Testis (tissue), 3 donors: ENCODE data around the gene SLC25A25. TPM values are rescaled to one million over a fixed set of nuclear protein-coding genes. Genes with fewer than 3 reads are reported as not detected.

Source experiments
- DNase-seq: peaks from one replicate; pipeline ENCODE4 v3.0.0-alpha.2; 2019
- H3K27ac ChIP-seq, 2 donors: fragments of 200-600 bp; sonication (generic); one replicate each; pipeline ENCODE4 v1.5.1; 2019
- H3K27me3 ChIP-seq: fragments of 200-600 bp; sonication (generic); one replicate; pipeline ENCODE4 v1.5.1; 2019
- H3K36me3 ChIP-seq: fragments of 200-600 bp; sonication (generic); one replicate; pipeline ENCODE4 v1.5.1; 2017; ENCODE audit warnings: low read depth; ENCODE audit errors: missing control alignments
- H3K4me1 ChIP-seq: fragments of 200-600 bp; sonication (generic); one replicate; pipeline ENCODE4 v1.5.1; 2019
- H3K4me3 ChIP-seq, 2 donors: fragments of 200-600 bp; sonication (generic); one replicate each; pipeline ENCODE4 v1.5.1; 2017 to 2019
- H3K9me3 ChIP-seq: fragments of 200-600 bp; sonication (generic); one replicate; pipeline ENCODE4 v1.5.1; 2017
- CTCF ChIP-seq, 3 experiments: fragments of 450-650 bp in 2 of 3; fragments of 200-600 bp in 1 of 3; sonication (generic) in 1 of 3; IDR thresholded peaks; one replicate each; pipeline ENCODE4 v1.5.1; 2016 to 2019; ENCODE audit warnings: antibody characterized with exemption in 3 of 3, mild to moderate bottlenecking in 2 of 3, moderate library complexity in 1 of 3
- POLR2A ChIP-seq: fragments of 450-650 bp; IDR thresholded peaks from one replicate; pipeline ENCODE4 v1.6.1; 2017; ENCODE audit warnings: antibody characterized with exemption, mild to moderate bottlenecking, moderate library complexity
- WGBS, 2 donors: methylation state at CpG; one replicate each; pipeline ENCODE4 v1.1.5; 2018; 5-methylcytosine and 5-hydroxymethylcytosine counted together
- intact Hi-C: fragments of 100-400 bp; cut with DNase I; formaldehyde crosslinking; loops from one replicate; pipeline ENCODE4 v1.15.1; 2023; ENCODE audit warnings: low total_unique reads
- polyA plus RNA-seq: library from polyadenylated mRNA; stranded (reverse); fragments of 350-450 nt; fragmentation: Illumina TruSeq; extraction: RNeasy Lipid Tissue Mini Kit (QIAGEN cat#74804); gene quantifications from one replicate; pipeline ENCODE4 v1.2.3, GENCODE V29; 2014; ENCODE audit warnings: low read depth, low replicate concordance; ENCODE audit not compliant: insufficient read depth
- total RNA-seq, 2 donors: library from RNA; depleted of rRNA; stranded (reverse); fragments of >200 nt; gene quantifications; one replicate each; pipeline ENCODE4 v1.2.3, GENCODE V29; 2016

Gene SLC25A25
- total and polyA plus RNA-seq, 3 donors from 2014 or later, result 15.0 to 21.1 (median 19.1) TPM

DNA sequence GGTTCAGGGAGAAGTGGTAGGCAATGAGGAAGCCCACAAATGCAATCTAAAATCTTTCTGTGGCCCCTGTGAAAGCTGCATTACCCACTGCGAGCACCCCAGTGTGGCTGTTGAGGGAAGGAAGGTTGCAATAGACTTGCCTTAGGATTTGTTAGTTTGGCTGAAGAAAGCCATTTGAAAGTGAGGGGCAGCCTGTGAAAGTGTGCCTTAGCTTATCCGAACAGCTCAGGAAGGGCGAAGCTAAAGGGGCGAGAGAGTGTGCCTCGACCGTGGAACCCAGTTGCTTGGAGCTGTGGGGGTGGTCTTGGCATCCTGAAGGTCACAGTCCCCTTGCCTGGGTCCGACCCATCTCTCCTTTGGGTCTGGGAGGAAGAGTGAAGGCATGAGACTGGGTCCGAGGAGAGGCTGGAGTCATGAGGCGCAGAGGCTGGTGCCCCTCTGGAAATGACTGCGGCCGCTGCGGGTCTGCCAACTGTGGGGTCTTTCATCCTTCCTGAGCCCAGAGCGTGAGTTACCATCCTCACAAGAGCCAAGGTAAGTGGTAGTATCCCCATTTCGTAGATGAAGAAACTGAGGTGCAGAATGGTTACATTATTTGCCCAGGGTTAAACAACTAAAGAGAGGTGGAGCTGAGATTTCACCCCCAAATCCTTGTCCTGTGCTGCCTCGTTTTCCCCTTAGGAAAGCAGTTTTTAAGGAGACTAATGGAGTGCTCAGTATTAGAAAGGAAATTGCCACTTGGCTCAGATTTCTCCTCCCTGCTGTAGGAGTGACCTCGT, 24.4 kb downstream of the SLC25A25 start:
- TF ChIP-seq CTCF (IDR thresholded peaks at IDR 0.05) (no peak), POLR2A (no peak)
- Histone ChIP-seq H3K27me3 (no peaks in the 10 kb centered on the region), H3K4me3 (no peak overlapping the region), H3K36me3 (no peaks in the 10 kb centered on the region), H3K4me1 (peaks cover 49% of the 10 kb centered on the region), H3K9me3 (no peaks in the 10 kb centered on the region), H3K27ac (peak overlapping the region; percentile 78 to 85)
- WGBS, 2 donors, result 59 to 69% methylated on average over 10 to 16 of the region's 16 CpGs
- no peak for DNase-seq
- intact Hi-C loops, result no loop called here

DNA sequence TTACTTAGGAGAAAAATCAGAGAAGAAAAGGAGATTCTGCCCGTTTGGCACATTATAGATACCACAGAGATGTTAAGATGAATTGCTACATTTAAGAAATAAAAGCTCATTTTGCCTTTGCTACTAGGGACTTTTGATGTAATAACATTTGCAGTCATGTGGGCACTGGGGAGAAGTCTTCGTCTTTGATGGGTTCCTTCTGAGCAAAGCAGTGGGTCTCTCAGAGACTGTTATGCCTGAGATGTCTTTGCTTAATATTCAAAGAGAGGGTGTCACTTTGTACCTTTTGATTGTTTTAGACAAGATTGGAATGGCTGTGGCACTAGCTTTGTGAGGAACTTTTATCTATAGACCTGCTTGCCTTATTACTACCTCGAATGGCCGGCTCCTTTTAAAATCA, 25.0 kb downstream of the SLC25A25 start:
- no peak for DNase-seq
- H3K27ac ChIP-seq, result peak overlapping the region; percentile 78 to 85
- intact Hi-C loops, result no loop called here
- H3K9me3 ChIP-seq, result no peaks in the 10 kb centered on the region
- H3K4me3 ChIP-seq, result no peak overlapping the region
- H3K4me1 ChIP-seq, result peaks cover 52% of the 10 kb centered on the region
- 33 to 37% methylated on average over 4 of the region's 4 CpGs for WGBS, 2 donors
- TF ChIP-seq CTCF (IDR thresholded peaks at IDR 0.05) (no peak), POLR2A (no peak)
- H3K27me3 ChIP-seq, result no peaks in the 10 kb centered on the region
- no peaks in the 10 kb centered on the region for H3K36me3 ChIP-seq

DNA sequence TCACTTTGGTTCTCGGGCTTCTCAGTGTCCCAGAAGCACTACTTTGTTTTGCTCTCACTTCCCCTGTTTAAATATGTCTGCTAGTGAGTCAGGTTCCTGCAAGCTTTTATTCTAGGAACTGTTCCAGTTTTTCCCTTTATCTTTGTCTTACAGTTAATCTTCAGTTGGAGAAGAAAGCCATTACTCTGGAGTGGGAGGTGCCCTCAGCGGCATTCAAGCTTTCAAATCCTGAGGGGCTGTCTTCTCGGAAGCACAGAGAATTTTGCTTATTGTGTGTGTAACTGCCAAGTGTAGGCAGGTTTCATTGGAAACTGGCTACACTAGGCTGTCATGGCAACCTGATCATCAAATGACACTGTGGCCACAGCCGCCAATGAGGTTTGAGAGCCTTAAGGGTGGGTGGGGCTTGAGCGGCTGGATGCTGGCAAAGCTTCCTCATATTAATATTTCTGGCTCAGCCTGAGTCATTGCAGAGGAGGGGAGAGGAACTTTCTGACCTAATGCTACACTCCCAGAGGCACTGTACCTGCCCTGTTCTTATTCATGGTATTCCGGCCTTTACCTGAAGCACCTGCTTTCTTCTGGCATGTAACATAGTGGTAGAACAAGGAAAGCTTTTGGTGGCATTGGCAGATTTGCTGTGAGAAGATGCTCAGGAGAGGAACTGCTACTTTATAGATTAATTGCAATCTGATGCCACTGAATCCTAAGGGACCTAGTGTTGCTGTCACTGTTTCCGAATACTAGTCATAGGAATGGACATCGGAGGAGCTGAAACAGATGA, 26.3 kb downstream of the SLC25A25 start:
- H3K27me3 ChIP-seq, result no peaks in the 10 kb centered on the region
- H3K4me3 ChIP-seq, result no peak overlapping the region
- H3K36me3 ChIP-seq, result no peaks in the 10 kb centered on the region
- TF ChIP-seq POLR2A (no peak), CTCF (IDR thresholded peaks at IDR 0.05) (no peak)
- DNase-seq, result peak; percentile 96
- peak overlapping the region; percentile 78 to 85 for H3K27ac ChIP-seq
- H3K9me3 ChIP-seq, result no peaks in the 10 kb centered on the region
- peaks cover 62% of the 10 kb centered on the region for H3K4me1 ChIP-seq
- intact Hi-C loops, result no loop called here
- 30 to 39% methylated on average over 8 of the region's 8 CpGs for WGBS, 2 donors

- 77 to 85% methylated on average over 10 to 11 of the region's 11 CpGs for WGBS, 2 donors
- peaks cover 69% of the 10 kb centered on the region for H3K4me1 ChIP-seq
- peak overlapping the region; percentile 69 to 85 for H3K27ac ChIP-seq
- TF ChIP-seq POLR2A (no peak), CTCF (IDR thresholded peaks at IDR 0.05) (no peak)
- no peaks in the 10 kb centered on the region for H3K9me3 ChIP-seq
- H3K4me3 ChIP-seq, result no peak overlapping the region
- H3K27me3 ChIP-seq, result no peaks in the 10 kb centered on the region
- no peak for DNase-seq
- no peaks in the 10 kb centered on the region for H3K36me3 ChIP-seq
- intact Hi-C loops, result no loop called here
Observed at GRCh38 chr9:128094950-128095544, 27.0 kb downstream of the SLC25A25 start.
